Renal pelvis (tissue), 4 donors: ENCODE data around the gene SELPLG. TPM values are rescaled to one million over a fixed set of nuclear protein-coding genes. Genes with fewer than 3 reads are reported as not detected.
A peak's percentile ranks its signal among the peaks of the same experiment; 100 is the strongest.
"Not testable (repeated sequence)": the region's sequence is repeated elsewhere in the genome, so short reads cannot be mapped to it uniquely, and the experiment has no call there.

ENCODE experiments used
- DNase-seq: peaks from one replicate; pipeline ENCODE4 v3.0.0-alpha.2; 2013
- polyA plus RNA-seq, 3 donors: library from polyadenylated mRNA; unstranded; fragments of 120-200 nt; gene quantifications; one replicate each; pipeline ENCODE4 v1.2.1, GENCODE V29; 2013; ENCODE audit not compliant: insufficient read length in 3 of 3

Gene SELPLG
- polyA plus RNA-seq, 3 donors: 1.8 to 2.2 (median 1.9) TPM

GRCh38 chr12:108640802-108641445 is 7.2 kb upstream of the SELPLG start:
- DNase-seq: no peak

- no peak for DNase-seq
Observed at GRCh38 chr12:108638997-108639822, 5.5 kb upstream of the SELPLG start.

- peak; percentile 44 for DNase-seq
Observed at GRCh38 chr12:108638141-108638827, 4.6 kb upstream of the SELPLG start.

- DNase-seq: no peak
Observed at GRCh38 chr12:108637222-108637971, 3.7 kb upstream of the SELPLG start.

- no peak for DNase-seq
Observed at GRCh38 chr12:108635997-108636808, 2.5 kb upstream of the SELPLG start.

- no peak for DNase-seq
Observed at GRCh38 chr12:108635201-108635996, 1.7 kb upstream of the SELPLG start.

- no peak for DNase-seq
Observed at GRCh38 chr12:108634341-108634751, 652 bp upstream of the SELPLG start.

- no peak for DNase-seq
Observed at GRCh38 chr12:108633081-108633533, 587 bp downstream of the SELPLG start.

GRCh38 chr12:108631261-108631660 is 2.4 kb downstream of the SELPLG start:
- DNase-seq: not testable (repeated sequence)

GRCh38 chr12:108630481-108631207 is 3.0 kb downstream of the SELPLG start:
- no peak for DNase-seq

- DNase-seq: no peak
Observed at GRCh38 chr12:108629824-108630476, 3.7 kb downstream of the SELPLG start.

GRCh38 chr12:108629151-108629550 is 4.5 kb downstream of the SELPLG start:
- no peak for DNase-seq

- DNase-seq: no peak
Observed at GRCh38 chr12:108627134-108627920, 6.4 kb downstream of the SELPLG start.

- DNase-seq: no peak
Observed at GRCh38 chr12:108625228-108625627, 8.5 kb downstream of the SELPLG start.

GRCh38 chr12:108623577-108623976 is 10.1 kb downstream of the SELPLG start:
- DNase-seq: no peak

GRCh38 chr12:108622921-108623514 is 10.7 kb downstream of the SELPLG start:
- DNase-seq: no peak

GRCh38 chr12:108622421-108622820 is 11.3 kb downstream of the SELPLG start:
- no peak for DNase-seq

GRCh38 chr12:108621161-108621560 is 12.5 kb downstream of the SELPLG start:
- DNase-seq: no peak
